ENCODE results near the gene SNRNP35. TPM values are rescaled to one million over a fixed set of nuclear protein-coding genes. Genes with fewer than 3 reads are reported as not detected.
"Not testable (repeated sequence)": the region's sequence is repeated elsewhere in the genome, so short reads cannot be mapped to it uniquely, and the experiment has no call there.

The SNRNP35 gene, protein sequence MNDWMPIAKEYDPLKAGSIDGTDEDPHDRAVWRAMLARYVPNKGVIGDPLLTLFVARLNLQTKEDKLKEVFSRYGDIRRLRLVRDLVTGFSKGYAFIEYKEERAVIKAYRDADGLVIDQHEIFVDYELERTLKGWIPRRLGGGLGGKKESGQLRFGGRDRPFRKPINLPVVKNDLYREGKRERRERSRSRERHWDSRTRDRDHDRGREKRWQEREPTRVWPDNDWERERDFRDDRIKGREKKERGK
- 10 to 100 TPM; 20.1 to 22.3 TPM for total RNA-seq
- long read RNA-seq, transcript SNRNP35-203 (2 exons, 1,975 nt), result major isoform, 11 of 12 reads
- long read RNA-seq, partial matches to known transcripts, result 0 of 12 reads
- long read RNA-seq, other reads (novel, unspliced or antisense), result 1 of 12 reads

GRCh38 chr12:123457980-123458779 lies at the start of gene SNRNP35:
TSS of gene SNRNP35 (plus strand) at chr12:123458139. CDS start at chr12:123465541, 7,402 bp downstream.
- ATAC-seq (peak; percentile 88 to 89), DNase-seq (peak; percentile 87)
- intact Hi-C loops (cut with DNase I), result loop anchor here in 1 of 2 donors (5.0 kb wide), 1 partner anchor 124 kb away; the partner anchor contains the start of gene TMED2

- ATAC-seq; DNase-seq; intact Hi-C loops (cut with DNase I): not testable (repeated sequence)
Measured at GRCh38 chr12:123408619-123409018, 49.3 kb upstream of the SNRNP35 start.

DNA sequence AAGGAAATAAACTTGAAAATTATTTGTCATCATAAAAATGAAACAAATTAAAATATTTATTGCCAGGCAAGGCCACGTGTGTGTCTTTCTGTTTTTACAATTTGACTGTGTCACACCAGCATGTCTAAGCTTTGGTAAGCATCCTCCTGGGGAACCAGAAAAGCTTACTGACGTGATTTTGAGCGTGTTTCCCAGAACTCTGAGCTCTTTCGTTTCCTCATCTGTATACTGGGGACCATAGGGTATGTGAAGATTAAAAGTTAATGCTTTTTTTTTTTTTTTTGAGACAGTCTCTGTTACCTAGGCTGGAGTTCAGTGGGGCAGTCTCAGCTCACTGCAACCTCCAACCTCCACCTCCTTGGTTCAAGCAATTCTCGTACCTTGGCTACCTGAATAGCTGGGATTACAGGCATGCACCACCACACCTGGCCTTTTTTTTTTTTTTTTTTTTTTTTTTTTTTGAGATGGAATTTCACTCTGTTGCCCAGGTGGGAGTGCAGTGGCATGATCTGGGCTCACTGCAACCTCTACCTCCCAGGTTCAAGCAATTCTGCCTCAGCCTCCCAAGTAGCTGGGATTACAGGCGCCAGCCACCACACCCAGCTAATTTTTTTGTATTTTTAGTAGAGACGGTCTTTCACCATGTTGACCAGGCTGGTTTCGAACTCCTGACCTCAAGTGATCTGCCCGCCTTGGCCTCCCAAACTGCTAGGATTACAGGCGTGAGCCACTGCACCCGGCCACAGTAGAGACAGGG lies 48.5 kb upstream of the SNRNP35 start:
- DNase-seq; ATAC-seq; intact Hi-C loops (cut with DNase I): not testable (repeated sequence)

GRCh38 chr12:123410041-123410412 lies 47.9 kb upstream of the SNRNP35 start:
- intact Hi-C loops (cut with DNase I), result no loop called here
- DNase-seq (no peak), ATAC-seq (no peak)

DNA sequence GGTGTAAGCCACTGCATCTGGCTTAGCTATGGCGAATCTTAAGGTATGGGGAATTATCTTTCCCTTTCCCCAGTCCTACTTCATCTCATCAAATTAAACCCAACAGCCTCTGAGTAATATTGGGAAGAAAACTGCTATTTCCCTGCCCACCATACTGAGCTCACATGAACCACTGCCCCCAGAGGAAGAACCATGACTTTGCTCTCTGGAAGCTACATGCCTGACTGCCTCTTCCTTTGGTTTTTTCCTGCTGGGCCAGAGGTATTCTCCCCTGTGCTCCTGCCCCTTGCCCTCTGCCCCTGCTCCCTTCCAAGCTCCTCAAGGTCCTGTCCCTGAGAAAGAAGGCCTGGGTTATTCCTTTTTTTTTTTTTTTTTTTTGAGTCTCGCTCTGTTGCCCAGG lies 36.6 kb upstream of the SNRNP35 start:
- no peak for DNase-seq
- ATAC-seq, result no peak
- intact Hi-C loops (cut with DNase I), result no loop called here

DNA sequence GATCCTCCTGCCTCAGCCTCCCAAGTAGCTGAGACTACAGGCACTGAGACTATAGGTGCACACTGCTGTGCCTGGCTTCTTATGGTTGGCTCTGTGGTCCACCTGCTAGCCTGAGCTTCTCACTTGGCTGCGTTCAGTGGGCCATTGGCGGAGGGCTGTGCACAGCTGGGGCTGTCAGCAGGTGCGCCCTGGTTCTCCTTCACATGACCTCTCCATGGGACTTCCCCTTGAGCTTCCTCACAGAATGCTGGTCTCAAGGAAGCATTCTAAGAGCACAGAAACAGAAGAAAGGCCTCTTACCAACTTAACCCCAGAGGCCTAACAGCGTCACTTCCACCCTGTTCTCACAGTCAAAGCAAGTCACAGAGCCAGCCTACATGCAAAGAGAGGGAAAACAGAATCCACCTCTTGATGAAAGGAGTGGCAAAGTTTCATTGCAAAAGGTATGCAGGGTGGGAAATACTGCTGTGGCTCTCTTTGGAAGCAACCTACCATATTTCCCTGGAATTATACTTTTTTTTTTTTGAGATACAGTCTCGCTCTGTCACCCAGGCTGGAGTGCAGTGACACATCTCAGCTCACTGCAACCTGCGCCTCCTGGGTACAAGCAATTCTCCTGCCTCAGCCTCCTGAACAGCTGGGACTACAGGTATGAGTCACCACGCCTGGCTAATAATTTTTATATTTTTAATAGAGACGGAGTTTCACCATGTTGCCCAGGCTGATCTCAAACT lies 30.7 kb upstream of the SNRNP35 start:
- no peak for ATAC-seq
- DNase-seq, result no peak
- intact Hi-C loops (cut with DNase I), result no loop called here

- intact Hi-C loops (cut with DNase I), result no loop called here
Measured at GRCh38 chr12:123428591-123428990, 29.3 kb upstream of the SNRNP35 start.

DNA sequence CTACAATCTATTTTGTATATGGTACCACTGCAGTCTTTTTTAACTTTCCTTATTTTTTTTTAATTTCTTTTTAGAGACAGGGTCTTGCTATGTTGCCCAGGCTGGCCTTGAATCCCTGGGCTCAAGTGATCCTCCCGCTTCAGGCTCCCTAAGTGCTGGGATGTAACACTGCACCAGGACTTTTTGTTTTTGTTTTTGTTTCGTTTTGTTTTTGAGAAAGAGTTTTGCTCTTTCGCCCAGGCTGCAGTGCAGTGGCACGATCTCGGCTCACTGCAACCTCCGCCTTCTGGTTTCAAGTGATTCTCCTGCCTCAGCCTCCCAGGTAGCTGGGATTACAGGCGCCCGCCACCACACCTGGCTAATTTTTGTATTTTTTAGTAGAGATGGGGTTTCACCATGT lies 28.8 kb upstream of the SNRNP35 start:
- DNase-seq; intact Hi-C loops (cut with DNase I); ATAC-seq: not testable (repeated sequence)

More at GRCh38 chr12:123428591-123428990, 29.3 kb upstream of the SNRNP35 start:
- no peak for ATAC-seq
- DNase-seq, result no peak

DNA sequence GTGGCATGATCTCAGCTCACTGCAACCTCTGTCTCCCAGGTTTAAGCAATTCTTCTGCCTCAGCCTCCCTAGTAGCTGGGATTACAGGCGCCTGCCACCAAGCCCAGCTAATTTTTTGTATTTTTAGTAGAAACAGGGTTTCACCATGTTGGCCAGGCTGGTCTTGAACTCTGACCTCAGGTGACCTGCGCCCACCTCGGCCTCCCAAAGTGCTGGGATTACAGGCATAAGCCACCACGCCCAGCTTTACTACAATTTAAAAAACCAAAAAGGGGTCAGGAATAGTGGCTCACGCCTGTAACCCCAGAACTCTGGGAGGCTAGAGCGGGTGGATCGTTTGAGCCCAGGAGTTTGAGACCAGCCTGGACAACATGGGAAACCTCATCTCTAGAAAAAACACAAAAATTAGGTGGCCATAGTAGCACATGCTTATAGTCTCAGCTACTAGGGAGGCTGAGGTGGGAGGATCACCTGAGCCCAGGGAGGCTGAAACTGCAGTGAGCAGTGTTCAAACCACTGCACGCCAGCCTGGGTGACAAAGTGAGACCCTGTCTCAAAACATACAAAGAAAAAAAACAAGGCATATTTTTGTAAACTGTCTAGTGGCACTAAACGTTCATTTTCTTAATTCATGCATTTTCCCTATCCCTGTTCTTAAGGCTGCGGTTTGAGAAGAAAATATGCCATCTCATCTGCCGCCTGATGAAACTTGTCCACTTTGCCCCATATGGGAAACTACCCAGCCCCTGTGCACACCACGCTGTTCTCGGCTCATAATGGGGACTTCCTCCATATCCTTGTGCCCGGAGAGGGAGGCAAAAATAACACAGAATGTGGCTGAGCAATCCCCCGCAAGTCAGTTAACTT lies 25.8 kb upstream of the SNRNP35 start:
- DNase-seq; intact Hi-C loops (cut with DNase I); ATAC-seq: not testable (repeated sequence)

DNA sequence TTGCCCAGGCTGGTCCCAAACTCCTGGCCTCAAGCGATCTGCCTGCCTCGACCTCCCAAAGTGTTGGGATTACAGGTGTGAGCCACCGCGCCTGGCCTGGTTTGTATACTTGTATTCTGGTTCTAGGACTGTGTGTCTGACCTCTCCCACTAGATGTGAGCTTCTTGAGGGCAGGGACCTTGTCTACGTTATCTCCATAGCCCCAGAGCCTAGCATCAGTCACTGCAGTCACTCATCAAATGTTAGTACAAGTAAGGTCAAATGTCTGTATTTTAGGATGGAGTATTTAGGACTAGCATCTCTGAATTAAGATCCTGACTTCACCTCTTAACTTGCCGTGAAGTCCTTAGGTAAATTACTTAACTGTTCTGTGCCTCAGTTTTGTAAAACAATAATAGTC lies 24.3 kb upstream of the SNRNP35 start:
- no peak for DNase-seq
- ATAC-seq, result no peak
- intact Hi-C loops (cut with DNase I), result no loop called here

DNA sequence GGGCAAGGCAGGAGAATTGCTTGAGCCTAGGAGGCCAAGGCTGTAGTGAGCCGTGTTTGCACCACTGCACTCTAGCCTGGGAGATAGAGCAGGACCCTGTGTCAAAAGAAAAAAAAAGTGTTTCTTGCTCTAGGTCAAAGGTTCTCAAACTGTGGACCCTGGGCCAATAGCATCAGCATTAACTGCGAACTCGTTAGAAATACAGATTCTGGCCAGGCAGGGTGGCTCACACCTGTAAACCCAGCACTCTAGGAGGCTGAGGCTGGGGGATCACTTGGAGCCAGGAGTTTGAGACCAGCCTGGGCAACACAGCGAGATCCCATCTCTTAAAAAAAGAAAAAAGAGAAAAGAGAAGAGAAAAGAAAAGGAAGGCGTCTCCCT lies 22.3 kb upstream of the SNRNP35 start:
- ATAC-seq (no peak), DNase-seq (no peak)
- intact Hi-C loops (cut with DNase I), result no loop called here

DNA sequence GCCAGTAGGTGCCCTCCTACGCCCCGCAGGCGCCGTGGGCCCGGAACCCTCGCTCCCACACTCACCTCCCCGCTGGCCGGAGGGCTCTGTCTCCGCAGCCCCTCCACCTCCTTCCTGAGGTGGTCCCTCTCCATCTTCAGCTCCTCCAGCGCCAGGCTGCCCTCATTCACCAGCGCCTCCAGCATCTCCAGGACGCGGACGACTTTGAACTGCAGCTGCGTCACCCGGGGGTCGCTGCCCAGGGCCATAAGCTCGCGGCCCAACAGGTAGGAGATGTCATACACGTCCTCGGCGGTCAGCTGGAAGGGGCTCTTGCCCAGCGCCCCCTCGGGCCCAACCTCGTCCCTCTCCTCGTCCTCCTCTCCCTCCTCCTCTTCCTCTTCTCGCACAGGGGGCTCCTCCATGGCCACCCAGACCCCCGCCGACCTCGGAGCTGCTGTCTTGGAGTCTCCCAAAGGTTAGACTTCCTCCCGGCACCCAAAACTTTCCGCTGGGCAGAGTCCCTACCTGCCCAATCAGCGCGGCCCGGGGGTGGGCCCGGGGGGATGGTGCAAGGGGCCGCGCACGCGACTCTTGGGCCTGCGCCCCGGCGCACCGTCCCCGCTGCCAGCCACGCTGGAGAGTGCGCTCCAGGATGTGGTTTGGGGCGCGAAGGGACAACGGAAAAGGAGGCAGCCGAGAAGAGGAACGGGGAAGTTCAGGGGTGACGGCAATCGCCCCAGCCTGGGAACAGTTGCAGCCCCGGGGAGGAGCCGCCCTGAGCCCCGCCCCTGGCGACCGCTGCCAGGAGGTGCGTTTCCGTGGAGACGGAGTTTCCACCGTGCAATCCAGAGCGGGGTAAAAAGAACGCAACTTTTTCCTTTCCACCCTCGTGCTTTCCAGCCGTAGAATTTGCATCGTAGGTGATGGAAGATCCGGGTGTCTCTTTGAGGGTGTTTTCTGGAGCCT lies 21.6 kb upstream of the SNRNP35 start, which contains the start of gene RILPL2:
TSS of gene RILPL2 (minus strand) at position 668 of the 948 bp plus-strand sequence. CDS start at position 404, 264 bp downstream.
- peak; percentile 92 for DNase-seq
- ATAC-seq, result peak; percentile 96 to 98
- intact Hi-C loops (cut with DNase I), result no loop called here

DNA sequence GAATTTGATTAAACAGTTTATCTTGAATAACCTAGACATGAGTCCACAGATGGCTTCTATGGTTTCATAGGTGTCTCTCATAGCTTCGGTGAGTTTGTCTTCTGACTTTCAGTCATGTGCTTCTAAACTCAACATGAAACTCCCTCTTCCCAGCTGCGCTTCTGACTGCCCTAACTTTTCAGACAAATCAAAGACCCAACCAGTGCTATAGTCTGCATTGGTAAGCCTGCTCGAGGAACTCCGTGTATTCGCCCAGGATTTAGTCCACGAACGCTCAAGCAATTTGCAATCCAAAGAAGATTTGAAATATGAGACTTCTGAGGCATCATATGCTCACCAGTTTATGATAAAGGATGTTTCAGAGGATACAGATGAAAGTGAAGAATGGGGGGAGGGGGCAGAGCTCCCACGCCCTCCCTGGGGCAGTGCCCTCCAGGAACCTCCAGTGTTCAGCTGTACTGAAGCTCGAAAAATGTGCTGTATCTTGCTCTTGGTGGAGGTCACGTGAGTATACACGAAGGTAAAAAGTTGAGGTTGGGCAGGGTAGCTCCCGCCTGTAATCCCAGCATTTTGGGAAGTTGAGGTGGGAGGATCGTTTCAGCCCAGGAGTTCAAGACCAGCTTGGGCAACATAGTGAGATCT lies 16.3 kb upstream of the SNRNP35 start:
- intact Hi-C loops (cut with DNase I), result no loop called here
- ATAC-seq (no peak), DNase-seq (no peak)

DNA sequence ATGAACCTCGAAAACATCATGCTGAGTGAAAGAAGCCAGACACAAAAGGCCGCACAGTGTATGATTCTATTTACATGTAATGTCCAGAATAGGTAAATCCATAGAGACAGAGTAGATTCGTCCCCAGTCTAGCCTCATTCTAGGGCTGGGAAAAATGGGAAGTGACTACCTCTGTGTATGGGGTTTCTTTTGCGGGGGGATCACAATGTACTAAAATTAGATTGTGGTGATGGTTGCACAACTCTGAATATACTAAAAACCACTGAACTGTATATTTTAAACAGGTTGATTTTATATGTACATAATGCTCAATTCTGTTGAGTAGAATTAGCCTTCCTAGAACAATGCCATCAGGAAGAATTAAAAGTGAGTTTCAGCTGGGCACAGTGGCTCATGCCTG lies 15.2 kb upstream of the SNRNP35 start:
- intact Hi-C loops (cut with DNase I), result no loop called here
- ATAC-seq (no peak), DNase-seq (no peak)

DNA sequence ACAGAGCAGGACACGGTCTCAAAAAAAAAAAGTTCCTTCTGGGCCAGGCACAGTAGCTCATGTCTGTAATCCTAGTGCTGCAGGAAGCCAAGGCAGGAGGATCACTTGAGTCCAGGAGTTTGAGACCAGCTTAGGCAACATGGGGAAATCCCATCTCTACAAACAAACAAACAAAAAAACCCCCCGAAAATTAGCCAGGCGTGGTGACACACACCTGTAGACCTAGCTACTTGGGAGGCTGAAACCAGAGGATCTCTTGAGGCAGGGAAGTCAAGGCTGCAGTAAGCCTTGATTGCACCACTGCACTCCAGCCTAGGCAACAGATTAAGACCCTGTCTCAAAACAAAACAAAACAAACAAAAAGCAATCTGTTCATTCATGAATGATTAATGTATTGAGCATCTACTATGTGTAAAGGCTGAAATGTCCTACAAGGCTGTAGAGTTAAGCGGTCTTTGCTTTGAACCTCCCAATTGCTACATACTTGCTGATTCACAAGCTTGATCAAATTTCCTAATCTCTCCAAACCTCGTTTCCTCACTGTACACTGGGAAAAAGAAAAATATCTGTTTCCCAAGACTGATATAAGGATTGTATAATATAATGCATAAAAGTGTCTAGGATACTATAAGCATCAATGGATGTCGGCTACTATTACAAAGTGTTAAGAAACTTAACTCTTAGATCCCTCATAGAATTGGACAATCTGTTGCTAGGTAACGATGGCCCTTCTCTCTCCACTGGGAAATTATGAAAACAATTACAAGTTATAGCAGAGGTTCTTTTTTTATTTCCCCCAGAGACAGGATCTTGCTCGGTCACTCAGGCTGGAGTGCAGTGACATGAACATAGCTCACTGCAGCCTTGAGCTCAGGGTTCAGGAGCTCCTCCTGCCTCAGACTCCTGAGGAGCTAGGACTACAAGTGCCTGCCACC lies 13.6 kb upstream of the SNRNP35 start:
- ATAC-seq, result peak; percentile 19 to 34

More for the DNA sequence above, 13.6 kb upstream of the SNRNP35 start:
- intact Hi-C loops (cut with DNase I), result no loop called here
- no peak for DNase-seq

Measured in left cardiac atrium (tissue), 4 donors.